ENCODE measurements around the gene FYN.

The FYN gene

DNA sequence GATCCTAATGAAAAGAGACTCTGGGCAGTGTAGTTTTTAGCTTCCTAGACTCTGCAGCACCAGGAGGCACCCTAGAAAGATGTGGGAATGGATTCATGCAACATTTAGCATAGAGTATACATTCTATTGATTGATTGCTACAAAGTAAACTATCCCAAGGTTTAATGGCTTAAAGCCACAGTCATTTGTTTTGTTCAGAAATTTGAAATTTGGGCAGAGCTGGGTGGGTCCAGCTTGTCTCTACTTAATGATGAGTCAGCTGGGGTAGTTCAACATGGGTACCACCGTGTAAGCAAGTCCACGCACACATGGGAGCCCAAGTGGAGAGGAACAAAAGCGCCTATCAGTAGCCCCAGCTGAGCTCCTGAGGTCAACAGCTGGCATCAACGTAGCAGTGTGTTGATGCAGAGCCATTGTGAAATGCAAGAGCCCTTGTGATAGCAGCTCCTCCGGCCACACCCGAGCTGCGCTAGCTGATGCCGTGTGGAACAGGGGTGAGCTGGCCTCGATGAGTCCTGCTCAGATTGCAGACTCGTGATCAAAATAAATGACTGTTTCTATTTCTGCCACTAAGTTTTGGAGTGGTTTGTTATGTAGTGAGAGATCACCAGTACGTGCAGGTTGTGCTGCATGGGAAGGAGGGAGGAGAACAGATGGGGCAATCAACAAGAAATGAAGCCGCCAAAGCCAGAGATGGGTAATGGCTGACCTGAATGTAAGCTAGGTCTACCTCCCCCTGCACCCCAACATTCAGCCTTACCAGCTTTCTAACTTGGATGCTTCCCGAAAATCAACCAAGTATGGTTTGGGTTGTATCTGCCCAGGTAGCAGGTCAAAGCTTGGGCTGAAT is 221.8 kb downstream of the FYN start:
- Histone ChIP-seq H3K4me3 (ENCODE audit: low read depth, low read length) (no peak overlapping the region), H3K9me3 (ENCODE audit: control insufficient read depth, insufficient read depth, low read depth, low read length) (no peaks in the 10 kb centered on the region), H3K4me1 (ENCODE audit: control insufficient read depth, insufficient read depth, low read length) (no peaks in the 10 kb centered on the region), H3K27ac (ENCODE audit: extremely low read depth, low read depth, low read length) (no peak overlapping the region), H3K36me3 (ENCODE audit: control insufficient read depth in 2 of 2, insufficient read depth in 1 of 2, low read length in 2 of 2) (no peaks in the 10 kb centered on the region)
- POLR2A ChIA-PET: no interaction called here
- CTCF ChIA-PET: no interaction called here
- no peak for TF ChIP-seq ZNF544 (tag by site-specific recombination; IDR thresholded peaks at IDR 0.05)
- no peak for TF ChIP-seq ZNF692 (tag by site-specific recombination; IDR thresholded peaks at IDR 0.05)
- no peak for TF ChIP-seq ZNF223 (tag by site-specific recombination; IDR thresholded peaks at IDR 0.05)
- TF ChIP-seq PBX3 (CRISPR knock-in tag; IDR thresholded peaks at IDR 0.05): no peak
- no peak for TF ChIP-seq ZNF521 (tag by site-specific recombination; IDR thresholded peaks at IDR 0.05)

DNA sequence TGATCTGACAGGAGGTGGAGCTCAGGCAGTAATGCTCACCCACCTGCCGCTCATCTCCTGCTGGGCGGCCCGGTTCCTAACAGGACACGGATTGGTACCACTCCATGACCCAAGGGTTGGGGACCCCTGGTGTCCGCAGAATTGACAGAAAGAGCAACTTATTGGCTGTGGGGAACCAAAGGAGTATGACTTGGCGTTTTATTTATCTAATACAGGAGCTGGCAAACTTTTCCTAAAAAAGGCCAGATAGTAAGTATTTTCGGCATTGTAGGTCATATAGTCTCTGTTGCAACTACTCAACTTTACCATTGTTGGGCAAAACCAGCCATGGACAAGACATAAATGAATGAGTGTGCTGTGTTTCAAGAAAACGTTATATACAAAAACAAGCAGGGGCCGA is 223.2 kb downstream of the FYN start:
- Histone ChIP-seq H3K4me1 (ENCODE audit: control insufficient read depth, insufficient read depth, low read length) (no peaks in the 10 kb centered on the region), H3K9me3 (ENCODE audit: control insufficient read depth, insufficient read depth, low read depth, low read length) (no peaks in the 10 kb centered on the region), H3K27ac (ENCODE audit: extremely low read depth, low read depth, low read length) (no peak overlapping the region), H3K36me3 (ENCODE audit: control insufficient read depth in 2 of 2, insufficient read depth in 1 of 2, low read length in 2 of 2) (no peaks in the 10 kb centered on the region), H3K4me3 (ENCODE audit: low read depth, low read length) (no peak overlapping the region)
- no peak for TF ChIP-seq ZNF549 (tag by site-specific recombination; IDR thresholded peaks at IDR 0.05)
- no peak for TF ChIP-seq GLIS1 (tag by site-specific recombination; IDR thresholded peaks at IDR 0.05)
- TF ChIP-seq, protein P1, sequence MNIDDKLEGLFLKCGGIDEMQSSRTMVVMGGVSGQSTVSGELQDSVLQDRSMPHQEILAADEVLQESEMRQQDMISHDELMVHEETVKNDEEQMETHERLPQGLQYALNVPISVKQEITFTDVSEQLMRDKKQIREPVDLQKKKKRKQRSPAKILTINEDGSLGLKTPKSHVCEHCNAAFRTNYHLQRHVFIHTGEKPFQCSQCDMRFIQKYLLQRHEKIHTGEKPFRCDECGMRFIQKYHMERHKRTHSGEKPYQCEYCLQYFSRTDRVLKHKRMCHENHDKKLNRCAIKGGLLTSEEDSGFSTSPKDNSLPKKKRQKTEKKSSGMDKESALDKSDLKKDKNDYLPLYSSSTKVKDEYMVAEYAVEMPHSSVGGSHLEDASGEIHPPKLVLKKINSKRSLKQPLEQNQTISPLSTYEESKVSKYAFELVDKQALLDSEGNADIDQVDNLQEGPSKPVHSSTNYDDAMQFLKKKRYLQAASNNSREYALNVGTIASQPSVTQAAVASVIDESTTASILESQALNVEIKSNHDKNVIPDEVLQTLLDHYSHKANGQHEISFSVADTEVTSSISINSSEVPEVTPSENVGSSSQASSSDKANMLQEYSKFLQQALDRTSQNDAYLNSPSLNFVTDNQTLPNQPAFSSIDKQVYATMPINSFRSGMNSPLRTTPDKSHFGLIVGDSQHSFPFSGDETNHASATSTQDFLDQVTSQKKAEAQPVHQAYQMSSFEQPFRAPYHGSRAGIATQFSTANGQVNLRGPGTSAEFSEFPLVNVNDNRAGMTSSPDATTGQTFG (tag by site-specific recombination; IDR thresholded peaks at IDR 0.05; ENCODE audit: borderline replicate concordance): no peak
- no peak for TF ChIP-seq ZNF664 (tag by site-specific recombination; IDR thresholded peaks at IDR 0.05)
- no peak for TF ChIP-seq IKZF3 (tag by site-specific recombination; IDR thresholded peaks at IDR 0.05)
- TF ChIP-seq ZNF146 (tag by site-specific recombination; IDR thresholded peaks at IDR 0.05): no peak
- no peak for TF ChIP-seq ZNF521 (tag by site-specific recombination; IDR thresholded peaks at IDR 0.05)
- no peak for TF ChIP-seq ZNF157 (tag by site-specific recombination; IDR thresholded peaks at IDR 0.05)
- TF ChIP-seq, protein P2, sequence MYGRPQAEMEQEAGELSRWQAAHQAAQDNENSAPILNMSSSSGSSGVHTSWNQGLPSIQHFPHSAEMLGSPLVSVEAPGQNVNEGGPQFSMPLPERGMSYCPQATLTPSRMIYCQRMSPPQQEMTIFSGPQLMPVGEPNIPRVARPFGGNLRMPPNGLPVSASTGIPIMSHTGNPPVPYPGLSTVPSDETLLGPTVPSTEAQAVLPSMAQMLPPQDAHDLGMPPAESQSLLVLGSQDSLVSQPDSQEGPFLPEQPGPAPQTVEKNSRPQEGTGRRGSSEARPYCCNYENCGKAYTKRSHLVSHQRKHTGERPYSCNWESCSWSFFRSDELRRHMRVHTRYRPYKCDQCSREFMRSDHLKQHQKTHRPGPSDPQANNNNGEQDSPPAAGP (tag by site-specific recombination; IDR thresholded peaks at IDR 0.05): no peak
- TF ChIP-seq, protein P3, sequence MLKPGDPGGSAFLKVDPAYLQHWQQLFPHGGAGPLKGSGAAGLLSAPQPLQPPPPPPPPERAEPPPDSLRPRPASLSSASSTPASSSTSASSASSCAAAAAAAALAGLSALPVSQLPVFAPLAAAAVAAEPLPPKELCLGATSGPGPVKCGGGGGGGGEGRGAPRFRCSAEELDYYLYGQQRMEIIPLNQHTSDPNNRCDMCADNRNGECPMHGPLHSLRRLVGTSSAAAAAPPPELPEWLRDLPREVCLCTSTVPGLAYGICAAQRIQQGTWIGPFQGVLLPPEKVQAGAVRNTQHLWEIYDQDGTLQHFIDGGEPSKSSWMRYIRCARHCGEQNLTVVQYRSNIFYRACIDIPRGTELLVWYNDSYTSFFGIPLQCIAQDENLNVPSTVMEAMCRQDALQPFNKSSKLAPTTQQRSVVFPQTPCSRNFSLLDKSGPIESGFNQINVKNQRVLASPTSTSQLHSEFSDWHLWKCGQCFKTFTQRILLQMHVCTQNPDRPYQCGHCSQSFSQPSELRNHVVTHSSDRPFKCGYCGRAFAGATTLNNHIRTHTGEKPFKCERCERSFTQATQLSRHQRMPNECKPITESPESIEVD (tag by site-specific recombination; IDR thresholded peaks at IDR 0.05): no peak
- no peak for TF ChIP-seq HOXC10 (CRISPR knock-in tag; IDR thresholded peaks at IDR 0.05)
- POLR2A ChIA-PET: no interaction called here
- CTCF ChIA-PET: no interaction called here

Measured in HEK293 (cell line).